Measurements from ENCODE around the gene NAA38.

NAA38 gene

DNA sequence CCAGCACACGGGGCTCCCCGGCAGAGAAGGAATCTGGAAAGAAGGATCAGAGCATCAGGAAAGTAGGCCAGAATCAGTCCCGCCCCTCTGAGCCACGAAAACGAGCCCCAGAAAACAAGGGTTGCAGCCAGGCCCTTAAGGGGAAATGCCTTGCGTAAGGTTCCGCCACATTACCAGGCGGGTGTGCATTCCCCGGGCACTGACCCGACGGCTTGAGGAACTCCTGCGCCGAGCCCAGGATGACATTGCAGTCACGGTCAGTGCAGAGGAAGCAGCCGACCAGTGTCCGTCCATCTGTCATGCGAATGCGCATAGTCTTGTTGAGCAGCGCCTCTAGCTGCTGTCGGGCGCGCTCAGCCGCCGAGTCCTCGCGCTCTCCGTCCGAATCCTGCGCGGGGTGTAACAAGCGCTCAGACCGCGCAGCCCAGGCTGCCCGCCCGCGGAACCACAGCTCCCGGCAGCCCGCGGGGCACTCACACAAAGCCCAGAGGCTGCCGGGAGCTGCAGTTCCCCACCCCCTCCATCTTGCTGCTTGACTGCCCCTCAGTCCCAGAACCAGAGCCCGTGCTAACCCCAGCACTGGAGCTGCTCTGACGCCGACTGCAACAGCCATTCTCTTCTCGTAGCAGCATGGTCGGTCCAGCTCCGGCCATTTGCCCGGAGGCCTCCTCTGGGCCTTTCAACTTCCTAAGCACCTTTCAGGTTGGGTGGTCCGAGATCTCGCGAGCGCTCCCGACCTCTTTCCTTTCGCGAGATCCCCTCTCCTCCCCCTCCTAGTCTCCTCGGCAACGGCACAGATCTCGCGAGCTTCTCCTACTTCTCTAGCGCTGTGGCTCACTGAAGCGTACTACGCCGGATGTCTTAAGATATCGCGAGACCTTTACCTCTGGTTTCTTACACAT, at the start of gene NAA38:
Gene NAA38 (minus strand): TSS at position 749 of the 902 bp plus-strand sequence. CDS start 96 bp downstream, at position 653.
- peak; percentile 85 for DNase-seq

GRCh38 chr17:7903154-7904103, 46.1 kb upstream of the NAA38 start:
- no peak for DNase-seq

DNA sequence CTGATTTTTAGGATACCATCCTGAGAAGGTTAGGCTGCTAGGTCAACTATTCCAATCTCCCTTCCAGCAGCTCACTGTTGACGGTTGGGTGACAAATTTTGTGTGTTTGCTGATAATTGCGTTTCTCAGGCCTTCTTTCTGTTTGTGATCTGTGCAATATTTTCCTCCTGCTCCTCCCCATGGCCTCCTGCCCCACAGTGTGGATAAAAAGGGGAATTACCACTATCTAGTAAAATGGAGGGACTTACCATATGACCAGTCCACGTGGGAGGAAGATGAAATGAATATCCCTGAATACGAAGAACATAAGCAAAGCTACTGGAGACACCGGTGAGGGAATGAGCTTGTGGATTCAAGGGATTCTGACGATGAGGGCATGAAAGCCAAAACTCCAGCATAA, 40.4 kb upstream of the NAA38 start:
- no peak for DNase-seq

GRCh38 chr17:7897090-7897489, 39.7 kb upstream of the NAA38 start:
- DNase-seq = no peak

DNA sequence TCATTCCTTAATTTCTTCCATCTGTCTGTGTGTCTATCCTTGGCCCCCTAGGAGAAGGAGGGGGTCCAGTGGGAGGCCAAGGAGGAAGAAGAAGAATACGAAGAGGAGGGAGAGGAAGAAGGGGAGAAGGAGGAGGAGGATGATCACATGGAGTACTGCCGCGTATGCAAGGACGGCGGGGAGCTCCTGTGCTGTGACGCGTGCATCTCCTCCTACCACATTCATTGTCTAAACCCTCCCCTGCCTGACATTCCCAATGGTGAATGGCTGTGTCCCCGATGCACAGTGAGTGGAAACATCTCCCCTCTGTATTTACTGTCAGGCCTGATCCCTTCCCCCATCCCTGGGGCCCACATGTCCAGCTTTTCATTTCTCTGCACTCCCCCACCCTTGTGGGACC, 37.5 kb upstream of the NAA38 start:
- DNase-seq = no peak

- no peak for DNase-seq
These were observed 36.9 kb upstream of the NAA38 start for GRCh38 chr17:7894226-7894625.

DNA sequence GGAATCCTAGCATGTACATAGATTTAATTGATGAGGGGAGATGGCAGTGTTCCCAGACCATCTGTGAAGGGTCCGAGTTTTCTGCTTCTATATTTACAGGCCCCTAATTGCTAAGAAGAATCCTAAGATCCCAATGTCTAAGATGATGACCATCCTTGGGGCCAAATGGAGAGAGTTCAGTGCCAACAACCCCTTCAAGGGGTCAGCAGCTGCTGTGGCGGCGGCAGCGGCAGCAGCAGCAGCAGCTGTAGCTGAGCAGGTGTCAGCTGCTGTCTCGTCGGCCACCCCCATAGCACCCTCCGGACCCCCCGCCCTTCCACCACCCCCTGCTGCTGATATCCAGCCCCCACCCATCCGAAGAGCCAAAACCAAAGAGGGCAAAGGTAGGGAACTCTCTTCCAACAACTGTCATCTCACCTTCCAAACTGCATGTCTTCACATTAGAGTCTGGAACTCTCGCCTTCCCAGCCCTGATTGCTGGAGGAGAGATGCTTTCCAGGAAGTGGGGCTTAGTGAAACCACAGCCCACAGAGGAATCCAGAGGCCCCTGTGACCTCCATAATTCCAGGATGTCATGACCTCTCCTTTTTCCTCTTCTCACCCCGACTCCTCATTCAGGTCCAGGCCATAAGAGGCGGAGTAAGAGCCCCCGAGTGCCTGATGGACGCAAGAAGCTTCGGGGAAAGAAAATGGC, 36.0 kb upstream of the NAA38 start:
- no peak for DNase-seq

GRCh38 chr17:7889166-7889955, 32.0 kb upstream of the NAA38 start:
- no peak for DNase-seq

DNA sequence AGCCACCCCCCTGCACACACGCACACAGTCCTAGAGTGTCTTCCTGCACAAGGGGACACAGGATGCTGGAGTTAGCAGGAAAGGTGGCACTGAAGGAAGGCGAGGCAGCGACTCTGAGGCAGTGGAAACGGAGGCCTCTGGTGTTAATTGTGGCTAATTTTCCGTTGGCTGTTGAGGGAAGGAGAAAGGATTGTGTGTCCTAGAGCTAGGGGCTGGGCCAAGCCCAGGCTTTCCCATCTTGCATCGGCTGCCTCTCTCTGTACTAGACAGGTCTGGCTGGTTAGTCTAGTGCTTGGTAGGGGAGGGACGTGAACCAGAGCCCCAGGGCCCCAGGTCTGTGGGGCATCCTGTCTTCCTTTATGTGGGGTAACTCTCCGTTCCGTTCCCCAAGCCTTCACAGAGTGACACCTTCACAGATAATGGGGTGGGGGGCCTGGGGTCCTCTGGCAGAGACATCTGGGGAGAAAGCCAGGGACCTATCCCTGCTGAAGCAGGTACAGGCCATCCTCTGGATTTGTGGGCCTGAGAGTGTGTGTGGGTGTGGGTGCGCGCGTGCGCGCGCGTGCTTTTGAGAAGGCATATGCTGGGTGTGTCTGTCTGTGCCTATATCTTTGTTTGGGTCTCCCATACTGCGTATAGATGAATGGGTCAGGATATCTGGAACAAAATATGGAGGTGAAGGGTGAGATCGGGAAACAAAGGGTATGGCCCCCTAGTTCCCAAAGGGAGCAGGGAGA, 31.0 kb upstream of the NAA38 start, which contains the start of gene CHD3:
Gene CHD3 (plus strand): TSS at position 606 of the 737 bp plus-strand sequence. CDS start 212 bp downstream, outside the sequence.
- DNase-seq = no peak

DNA sequence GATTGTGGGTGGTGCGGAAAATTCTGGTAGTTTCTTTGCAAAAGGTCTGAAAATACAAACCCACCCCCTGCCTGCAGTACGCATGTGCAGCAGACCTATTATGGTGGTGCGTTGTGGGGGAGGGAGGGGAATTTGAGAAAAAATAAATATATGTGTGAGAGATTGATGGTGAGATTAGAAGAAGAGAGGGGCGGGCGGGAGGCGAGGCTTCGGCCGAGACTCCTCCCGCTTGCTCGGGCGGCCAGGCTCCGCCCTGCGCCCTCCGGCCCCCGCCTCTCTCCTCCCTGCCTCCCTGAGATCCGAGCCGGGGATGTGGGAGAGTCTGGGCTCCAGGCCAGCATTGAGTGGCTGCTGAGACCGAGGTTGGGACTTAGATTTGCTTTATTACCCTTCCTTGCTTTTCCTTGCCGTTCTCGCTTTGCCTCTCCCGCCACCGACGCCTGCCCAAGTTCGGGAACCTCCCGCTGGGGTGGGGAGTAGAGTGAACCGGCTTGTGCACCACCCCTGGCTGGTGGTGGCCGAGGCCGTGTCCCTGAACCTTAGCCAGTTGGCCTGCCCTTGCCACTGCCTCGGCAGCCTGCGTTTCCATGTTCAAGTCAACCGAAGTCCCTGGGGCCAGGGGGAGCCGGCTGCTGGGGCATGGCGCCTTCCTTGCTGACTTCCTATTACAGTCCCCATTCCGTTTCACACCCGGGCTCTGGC, 30.3 kb upstream of the NAA38 start:
- DNase-seq = peak; percentile 80

DNA sequence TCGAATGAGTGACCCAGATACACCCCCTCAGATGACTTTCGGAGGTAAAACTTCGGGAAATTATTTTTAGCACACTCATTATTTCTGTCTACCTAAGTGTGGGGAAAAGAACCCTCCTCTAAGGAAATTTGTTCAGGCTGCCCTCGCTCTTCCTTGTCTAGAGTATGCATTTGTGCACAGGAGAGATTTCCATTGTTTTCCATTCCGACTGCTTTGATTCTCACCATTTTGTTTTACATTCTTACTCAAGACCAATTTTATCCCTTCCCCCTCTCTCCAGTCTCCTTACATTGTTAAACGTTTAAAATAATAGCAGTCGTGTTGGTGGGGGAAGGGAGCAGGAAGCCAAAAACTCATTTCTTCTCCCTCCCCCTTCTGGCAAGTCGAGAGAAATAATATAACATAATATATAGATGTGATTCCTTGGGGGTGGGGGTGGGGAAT, 29.7 kb upstream of the NAA38 start:
- peak; percentile 80 for DNase-seq

GRCh38 chr17:7886227-7887037, 29.1 kb upstream of the NAA38 start:
- DNase-seq = no peak

DNA sequence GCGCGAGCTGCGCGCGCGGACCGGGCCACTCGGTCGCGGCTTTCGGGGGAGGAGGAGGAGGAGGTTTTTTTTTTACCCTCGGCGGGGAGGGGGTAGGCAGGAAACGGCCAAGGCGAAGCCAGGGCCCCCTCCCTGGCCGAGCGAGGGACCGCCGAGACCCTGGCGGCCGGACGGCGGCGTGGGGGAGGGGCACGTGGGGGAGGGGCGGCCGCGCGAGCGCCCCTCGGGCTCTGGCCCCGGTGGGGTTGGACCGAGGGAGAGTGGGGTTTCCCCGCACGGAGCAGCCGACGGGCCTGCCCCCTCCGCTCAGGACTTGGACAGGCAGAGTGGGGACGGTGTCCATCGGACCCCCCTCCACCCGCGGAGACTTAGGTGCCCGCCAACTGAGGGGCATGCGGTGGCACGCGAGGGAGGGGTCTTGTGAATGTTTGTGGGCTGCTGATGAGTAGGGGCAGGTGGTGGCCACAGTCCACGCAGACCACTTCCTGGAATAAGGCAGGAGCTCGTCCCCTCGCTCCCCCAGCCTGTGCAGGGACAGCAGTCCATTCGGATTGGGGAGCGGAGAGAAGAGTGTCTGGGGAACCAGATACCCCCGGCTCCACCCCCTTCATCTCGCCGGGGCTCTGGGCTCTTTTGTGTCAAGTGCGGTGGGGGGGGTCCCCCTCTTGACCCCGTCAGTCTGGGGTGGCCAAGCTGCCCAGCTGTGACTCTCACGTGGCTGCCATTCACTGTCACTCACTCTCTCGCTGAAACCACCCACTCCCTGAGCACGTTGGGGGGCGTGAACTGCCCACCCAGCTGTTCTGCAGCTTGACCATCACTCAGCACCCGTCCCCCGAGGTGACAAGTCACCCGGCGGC, 28.2 kb upstream of the NAA38 start:
- DNase-seq = no peak

GRCh38 chr17:7884581-7885366, 27.4 kb upstream of the NAA38 start:
- no peak for DNase-seq

DNA sequence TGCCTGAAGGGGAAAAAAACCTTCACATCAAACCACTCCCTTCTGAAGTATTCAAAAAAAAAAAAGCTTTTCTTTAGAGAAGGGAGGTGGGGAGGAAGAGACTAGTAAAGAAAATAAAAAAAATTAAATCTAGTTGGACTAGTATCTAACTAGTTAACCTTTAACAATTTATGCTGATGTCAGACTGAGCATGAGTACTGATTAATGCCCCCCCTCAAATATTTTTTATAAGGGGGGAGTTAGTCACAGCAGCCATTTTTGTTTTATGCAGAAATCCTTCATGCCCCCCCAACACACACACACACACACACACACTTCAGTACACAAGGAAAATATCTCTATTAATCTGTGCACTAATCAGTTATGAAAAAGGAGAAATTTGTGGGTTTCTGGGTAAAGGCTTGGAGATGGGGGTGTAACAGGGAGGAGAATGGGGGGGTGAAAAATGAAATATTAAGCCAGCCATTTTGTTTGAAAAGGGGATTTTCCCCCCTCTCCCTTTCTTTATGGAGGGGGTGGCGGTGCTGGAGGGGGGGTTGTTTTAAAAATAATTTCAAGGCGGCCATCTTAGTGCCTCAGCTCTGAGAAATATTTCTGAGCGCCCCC, 26.5 kb upstream of the NAA38 start:
- DNase-seq = no peak

DNA sequence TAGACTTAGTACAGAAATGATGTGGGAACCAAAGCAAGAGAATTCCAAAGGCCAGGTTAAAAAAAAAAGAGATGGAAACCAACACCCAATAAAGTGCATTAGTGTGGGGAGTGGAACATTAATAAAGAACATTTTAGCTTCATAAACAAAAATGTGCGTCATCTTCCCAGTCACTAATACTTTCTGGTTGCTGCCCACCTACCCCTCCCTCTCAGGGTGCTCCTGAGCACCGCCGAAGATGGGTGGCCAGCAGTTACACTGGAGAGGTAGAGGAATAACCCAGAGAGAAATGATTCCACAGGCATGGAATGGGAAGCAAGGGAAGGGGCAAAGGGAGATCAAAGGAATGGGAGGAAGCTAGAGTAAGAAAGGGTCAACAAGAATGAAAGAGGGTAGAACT, 25.3 kb upstream of the NAA38 start:
- DNase-seq = no peak

GRCh38 chr17:7882068-7882467, 24.7 kb upstream of the NAA38 start:
- DNase-seq = no peak
